ENCODE measurements around the gene TRPM3.
"Not testable (repeated sequence)": the region's sequence is repeated elsewhere in the genome, so short reads cannot be mapped to it uniquely, and the experiment has no call there.

DNA sequence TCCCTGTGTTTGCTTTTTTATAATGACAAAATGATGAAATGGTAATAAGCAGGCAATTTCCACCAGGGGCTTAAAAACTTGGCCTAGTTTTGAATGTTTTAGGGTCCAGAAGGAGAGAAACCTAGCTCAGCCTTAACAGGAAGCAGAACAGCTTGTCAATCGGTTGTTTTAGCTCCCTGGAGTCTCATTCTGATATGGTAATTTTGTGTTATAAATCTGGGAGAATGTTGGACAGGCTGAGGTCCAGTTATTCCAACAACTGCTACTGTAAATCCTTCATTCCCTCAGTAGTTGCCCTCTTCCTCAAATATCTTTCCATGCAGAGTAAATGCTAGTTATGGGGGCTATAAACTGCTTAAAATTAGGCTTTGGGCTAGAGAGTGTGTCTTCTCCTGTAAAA lies 397.4 kb downstream of the TRPM3 start:
- TF ChIP-seq, protein P1, sequence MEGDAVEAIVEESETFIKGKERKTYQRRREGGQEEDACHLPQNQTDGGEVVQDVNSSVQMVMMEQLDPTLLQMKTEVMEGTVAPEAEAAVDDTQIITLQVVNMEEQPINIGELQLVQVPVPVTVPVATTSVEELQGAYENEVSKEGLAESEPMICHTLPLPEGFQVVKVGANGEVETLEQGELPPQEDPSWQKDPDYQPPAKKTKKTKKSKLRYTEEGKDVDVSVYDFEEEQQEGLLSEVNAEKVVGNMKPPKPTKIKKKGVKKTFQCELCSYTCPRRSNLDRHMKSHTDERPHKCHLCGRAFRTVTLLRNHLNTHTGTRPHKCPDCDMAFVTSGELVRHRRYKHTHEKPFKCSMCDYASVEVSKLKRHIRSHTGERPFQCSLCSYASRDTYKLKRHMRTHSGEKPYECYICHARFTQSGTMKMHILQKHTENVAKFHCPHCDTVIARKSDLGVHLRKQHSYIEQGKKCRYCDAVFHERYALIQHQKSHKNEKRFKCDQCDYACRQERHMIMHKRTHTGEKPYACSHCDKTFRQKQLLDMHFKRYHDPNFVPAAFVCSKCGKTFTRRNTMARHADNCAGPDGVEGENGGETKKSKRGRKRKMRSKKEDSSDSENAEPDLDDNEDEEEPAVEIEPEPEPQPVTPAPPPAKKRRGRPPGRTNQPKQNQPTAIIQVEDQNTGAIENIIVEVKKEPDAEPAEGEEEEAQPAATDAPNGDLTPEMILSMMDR (IDR thresholded peaks at IDR 0.05), result not testable (repeated sequence)
- not testable (repeated sequence) for TF ChIP-seq POLR2AphosphoS5 (IDR thresholded peaks at IDR 0.05; ENCODE audit: insufficient read depth in 1 of 2, low read depth in 1 of 2); POLR2A (IDR thresholded peaks at IDR 0.05)

Data from vagina (tissue), 2 donors.